HEK293 (cell line): ENCODE results near the gene RANBP1.

Experiments used
- CTCF ChIA-PET: fragments of 350-600 bp; formaldehyde crosslinking; extraction: SDS; loops from one replicate; lab custom pipeline; 2021; ENCODE audit warnings: antibody characterized with exemption; lab: Yijun Ruan, JAX
- POLR2A ChIA-PET: fragments of 300-600 bp; formaldehyde crosslinking; extraction: SDS; loops from one replicate; lab custom pipeline; 2020; ENCODE audit warnings: antibody characterized with exemption, inconsistent platforms; lab: Yijun Ruan, JAX
- H3K27ac ChIP-seq: fragments of 200-500 bp; sonication (Bioruptor generic); 2 replicates; pipeline ENCODE4 v1.5.1; 2014; ENCODE audit warnings: low read depth, low read length, control low read depth, inconsistent platforms; ENCODE audit errors: extremely low read depth
- H3K36me3 ChIP-seq, 2 experiments: fragments of 200-500 bp in 1 of 2; sonication (Bioruptor generic) in 1 of 2; 1 replicate in 1 of 2; 2 replicates in 1 of 2; pipeline ENCODE4 v1.5.1; 2014 to 2017; ENCODE audit warnings: inconsistent platforms in 2 of 2, low read length in 2 of 2; ENCODE audit not compliant: control insufficient read depth in 2 of 2, insufficient read depth in 1 of 2
- H3K4me1 ChIP-seq: fragments of 200-500 bp; sonication (Bioruptor generic); 2 replicates; pipeline ENCODE4 v1.5.1; 2014; ENCODE audit warnings: mild to moderate bottlenecking, low read length, inconsistent platforms; ENCODE audit not compliant: control insufficient read depth, insufficient read depth
- H3K4me3 ChIP-seq: 2 replicates; pipeline ENCODE4 v1.5.1; 2011; ENCODE audit warnings: low read depth, mild to moderate bottlenecking, control low read depth, low read length, moderate library complexity
- H3K9me3 ChIP-seq: fragments of 200-500 bp; sonication (Bioruptor generic); 2 replicates; pipeline ENCODE4 v1.5.1; 2014; ENCODE audit warnings: low read depth, low read length, inconsistent platforms; ENCODE audit not compliant: control insufficient read depth, insufficient read depth
- BCL11B ChIP-seq: fragments of 450-650 bp; formaldehyde crosslinking; IDR thresholded peaks from 2 replicates; pipeline ENCODE4 v1.5.1; 2016; ENCODE audit warnings: low read depth, missing biosample characterization, missing genetic modification characterization
- GLIS1 ChIP-seq: fragments of 450-650 bp; formaldehyde crosslinking; IDR thresholded peaks from 2 replicates; pipeline ENCODE4 v1.5.1; 2016; ENCODE audit warnings: missing biosample characterization, missing genetic modification characterization
- KLF17 ChIP-seq: fragments of 450-650 bp; formaldehyde crosslinking; IDR thresholded peaks from 2 replicates; pipeline ENCODE4 v1.5.1; 2016; ENCODE audit warnings: missing biosample characterization, missing genetic modification characterization
- REPIN1 ChIP-seq: fragments of 450-650 bp; formaldehyde crosslinking; IDR thresholded peaks from 2 replicates; pipeline ENCODE4 v1.5.1; 2017; ENCODE audit warnings: missing biosample characterization, missing genetic modification characterization, low read depth
- TRIM28 ChIP-seq: IDR thresholded peaks from 2 replicates; pipeline ENCODE4 v1.6.1; 2011; ENCODE audit warnings: low read length, control low read depth, borderline replicate concordance
- YY2 ChIP-seq: fragments of 450-650 bp; formaldehyde crosslinking; IDR thresholded peaks from 2 replicates; pipeline ENCODE4 v1.5.1; 2016; ENCODE audit warnings: missing biosample characterization, missing genetic modification characterization
- ZBTB17 ChIP-seq: fragments of 450-650 bp; formaldehyde crosslinking; IDR thresholded peaks from 2 replicates; pipeline ENCODE4 v1.5.1; 2016; ENCODE audit warnings: missing biosample characterization, missing genetic modification characterization
- ZBTB20 ChIP-seq: fragments of 450-650 bp; formaldehyde crosslinking; IDR thresholded peaks from 2 replicates; pipeline ENCODE4 v1.5.1; 2016; ENCODE audit warnings: missing biosample characterization, missing genetic modification characterization
- ZFP37 ChIP-seq: fragments of 450-650 bp; formaldehyde crosslinking; IDR thresholded peaks from 2 replicates; pipeline ENCODE4 v1.5.1; 2016; ENCODE audit warnings: missing biosample characterization, missing genetic modification characterization
- ZFP69B ChIP-seq: fragments of 450-650 bp; formaldehyde crosslinking; IDR thresholded peaks from 2 replicates; pipeline ENCODE4 v1.5.1; 2016; ENCODE audit warnings: missing biosample characterization, missing genetic modification characterization
- ZNF133 ChIP-seq: fragments of 450-650 bp; formaldehyde crosslinking; IDR thresholded peaks from 2 replicates; pipeline ENCODE4 v1.5.1; 2016; ENCODE audit warnings: missing biosample characterization, missing genetic modification characterization
- ZNF140 ChIP-seq: fragments of 450-650 bp; formaldehyde crosslinking; IDR thresholded peaks from 2 replicates; pipeline ENCODE4 v1.5.1; 2016; ENCODE audit warnings: missing biosample characterization, missing genetic modification characterization
- ZNF248 ChIP-seq: fragments of 450-650 bp; formaldehyde crosslinking; IDR thresholded peaks from 2 replicates; pipeline ENCODE4 v1.5.1; 2017; ENCODE audit warnings: missing biosample characterization, missing genetic modification characterization
- ZNF324 ChIP-seq: fragments of 450-650 bp; formaldehyde crosslinking; IDR thresholded peaks from 2 replicates; pipeline ENCODE4 v1.5.1; 2016; ENCODE audit warnings: missing biosample characterization, missing genetic modification characterization
- ZNF426 ChIP-seq: fragments of 450-650 bp; formaldehyde crosslinking; IDR thresholded peaks from 2 replicates; pipeline ENCODE4 v1.5.1; 2017; ENCODE audit warnings: missing biosample characterization, missing genetic modification characterization, mild to moderate bottlenecking, inconsistent platforms, moderate library complexity
- ZNF530 ChIP-seq: fragments of 450-650 bp; formaldehyde crosslinking; IDR thresholded peaks from 2 replicates; pipeline ENCODE4 v1.5.1; 2016; ENCODE audit warnings: low read depth, missing biosample characterization, missing genetic modification characterization
- ZNF549 ChIP-seq: fragments of 450-650 bp; IDR thresholded peaks from 2 replicates; pipeline ENCODE4 v1.5.1; 2018; ENCODE audit warnings: missing biosample characterization, missing genetic modification characterization, mild to moderate bottlenecking, inconsistent platforms, moderate library complexity
- ZNF561 ChIP-seq: fragments of 450-650 bp; IDR thresholded peaks from 2 replicates; pipeline ENCODE4 v1.5.1; 2018; ENCODE audit warnings: missing biosample characterization, missing genetic modification characterization, borderline replicate concordance
- ZNF664 ChIP-seq: fragments of 450-650 bp; formaldehyde crosslinking; IDR thresholded peaks from 2 replicates; pipeline ENCODE4 v1.5.1; 2016; ENCODE audit warnings: missing biosample characterization, missing genetic modification characterization
- ZNF768 ChIP-seq: fragments of 450-650 bp; formaldehyde crosslinking; IDR thresholded peaks from 2 replicates; pipeline ENCODE4 v1.5.1; 2018; ENCODE audit warnings: missing biosample characterization, mild to moderate bottlenecking, missing genetic modification characterization
- ZNF791 ChIP-seq: fragments of 450-650 bp; formaldehyde crosslinking; IDR thresholded peaks from 2 replicates; pipeline ENCODE4 v1.5.1; 2016; ENCODE audit warnings: missing biosample characterization, missing genetic modification characterization
- ZNF837 ChIP-seq: fragments of 450-650 bp; formaldehyde crosslinking; IDR thresholded peaks from 2 replicates; pipeline ENCODE4 v1.5.1; 2016; ENCODE audit warnings: missing biosample characterization, missing genetic modification characterization
- TF ChIP-seq, protein P1 (sequence below): fragments of 450-650 bp; formaldehyde crosslinking; IDR thresholded peaks from 2 replicates; pipeline ENCODE4 v1.5.1; 2016; ENCODE audit warnings: missing biosample characterization, missing genetic modification characterization, low read depth
- TF ChIP-seq, protein P2 (sequence below): fragments of 450-650 bp; formaldehyde crosslinking; IDR thresholded peaks from 2 replicates; pipeline ENCODE4 v1.5.1; 2016; ENCODE audit warnings: missing biosample characterization, missing genetic modification characterization

RANBP1 gene

DNA sequence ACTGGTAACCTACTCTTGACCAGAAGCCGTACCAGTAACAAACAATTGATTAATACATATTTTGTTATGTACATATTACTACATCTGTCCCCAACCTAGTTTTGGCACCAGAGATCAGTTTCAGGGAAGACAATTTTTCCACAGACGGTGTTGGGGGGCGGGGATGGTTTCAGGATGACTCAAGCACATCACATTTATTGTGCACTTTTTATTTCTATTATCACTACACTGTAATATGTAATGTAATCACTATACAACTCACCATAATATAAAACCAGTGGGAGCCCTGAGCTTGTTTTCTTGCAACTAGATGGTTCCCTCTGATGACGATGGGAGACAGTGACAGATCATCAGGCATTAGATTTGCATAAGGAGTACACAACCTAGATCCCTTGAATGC, 20.4 kb upstream of the RANBP1 start:
- Histone ChIP-seq H3K9me3 (no peaks in the 10 kb centered on the region), H3K4me3 (no peak overlapping the region), H3K4me1 (no peaks in the 10 kb centered on the region), H3K36me3 (peaks cover 63 to 99% of the 10 kb centered on the region in 2 experiments), H3K27ac (no peak overlapping the region)
- ChIA-PET POLR2A (interaction anchor here (1.3 kb wide), 1 partner anchor 22 kb away, joined by 4 read pairs; the partner anchor contains the start of gene TRMT2A), CTCF (interaction anchor here (1.0 to 3.0 kb wide), 4 partner anchors 10 to 16 kb away, joined by 3 to 11 read pairs (median 4); no protein-coding TSS in a partner anchor)
- TF ChIP-seq ZNF426 (tag by site-specific recombination) (no peak), REPIN1 (tag by site-specific recombination) (no peak), ZNF837 (tag by site-specific recombination) (no peak), ZFP37 (no peak), KLF17 (no peak)

DNA sequence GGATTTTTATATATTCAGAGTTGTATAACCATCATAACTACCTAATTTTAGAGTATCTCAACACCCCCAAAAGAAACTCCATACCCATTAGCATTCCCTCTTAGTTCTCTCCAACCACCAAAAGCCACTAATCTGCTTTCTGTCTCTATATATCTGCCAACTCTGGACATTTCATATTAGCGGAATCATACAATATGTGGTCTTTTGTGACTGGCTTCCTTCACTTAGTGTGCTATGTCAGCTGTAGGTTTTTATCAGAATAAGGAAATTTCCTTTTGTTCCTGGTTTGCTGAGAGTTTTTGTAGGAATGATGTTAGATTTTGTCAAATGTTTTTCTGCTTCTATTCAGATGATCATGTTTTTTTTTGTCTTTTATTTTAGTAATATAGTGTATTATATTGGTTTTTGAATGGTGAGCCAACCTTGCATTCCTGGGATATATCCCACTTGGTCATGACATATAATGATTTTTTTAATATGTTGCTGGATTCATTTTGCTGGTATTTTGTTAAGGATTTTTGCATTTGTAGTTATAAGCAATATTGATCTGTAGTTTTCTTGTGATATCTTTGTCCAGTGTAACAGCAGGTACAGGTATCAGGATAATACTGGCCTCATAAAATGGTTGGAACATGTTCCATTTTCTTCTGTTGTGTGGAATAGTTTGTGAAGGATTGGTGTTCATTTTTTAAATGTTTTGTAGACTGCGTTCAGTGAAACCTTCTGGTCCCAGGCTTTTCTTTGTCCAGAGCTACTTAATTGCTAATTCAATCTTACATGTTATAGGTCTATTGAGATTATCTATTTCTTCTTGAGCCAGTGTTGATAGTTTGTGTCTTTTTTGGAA, 19.1 kb upstream of the RANBP1 start:
- Histone ChIP-seq H3K27ac (no peak overlapping the region), H3K4me1 (no peaks in the 10 kb centered on the region), H3K4me3 (no peak overlapping the region), H3K9me3 (no peaks in the 10 kb centered on the region), H3K36me3 (peaks cover 57 to 99% of the 10 kb centered on the region in 2 experiments)
- CTCF ChIA-PET: interaction anchor here (0.7 to 3.0 kb wide), 6 partner anchors 11 to 127 kb away, joined by 3 to 11 read pairs (median 3); no protein-coding TSS in a partner anchor
- POLR2A ChIA-PET: interaction anchor here (1.3 kb wide), 1 partner anchor 15 kb away, joined by 3 read pairs; no protein-coding TSS in a partner anchor
- TF ChIP-seq, protein P1, sequence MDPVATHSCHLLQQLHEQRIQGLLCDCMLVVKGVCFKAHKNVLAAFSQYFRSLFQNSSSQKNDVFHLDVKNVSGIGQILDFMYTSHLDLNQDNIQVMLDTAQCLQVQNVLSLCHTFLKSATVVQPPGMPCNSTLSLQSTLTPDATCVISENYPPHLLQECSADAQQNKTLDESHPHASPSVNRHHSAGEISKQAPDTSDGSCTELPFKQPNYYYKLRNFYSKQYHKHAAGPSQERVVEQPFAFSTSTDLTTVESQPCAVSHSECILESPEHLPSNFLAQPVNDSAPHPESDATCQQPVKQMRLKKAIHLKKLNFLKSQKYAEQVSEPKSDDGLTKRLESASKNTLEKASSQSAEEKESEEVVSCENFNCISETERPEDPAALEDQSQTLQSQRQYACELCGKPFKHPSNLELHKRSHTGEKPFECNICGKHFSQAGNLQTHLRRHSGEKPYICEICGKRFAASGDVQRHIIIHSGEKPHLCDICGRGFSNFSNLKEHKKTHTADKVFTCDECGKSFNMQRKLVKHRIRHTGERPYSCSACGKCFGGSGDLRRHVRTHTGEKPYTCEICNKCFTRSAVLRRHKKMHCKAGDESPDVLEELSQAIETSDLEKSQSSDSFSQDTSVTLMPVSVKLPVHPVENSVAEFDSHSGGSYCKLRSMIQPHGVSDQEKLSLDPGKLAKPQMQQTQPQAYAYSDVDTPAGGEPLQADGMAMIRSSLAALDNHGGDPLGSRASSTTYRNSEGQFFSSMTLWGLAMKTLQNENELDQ (tag by site-specific recombination): no peak
- TF ChIP-seq, protein P2, sequence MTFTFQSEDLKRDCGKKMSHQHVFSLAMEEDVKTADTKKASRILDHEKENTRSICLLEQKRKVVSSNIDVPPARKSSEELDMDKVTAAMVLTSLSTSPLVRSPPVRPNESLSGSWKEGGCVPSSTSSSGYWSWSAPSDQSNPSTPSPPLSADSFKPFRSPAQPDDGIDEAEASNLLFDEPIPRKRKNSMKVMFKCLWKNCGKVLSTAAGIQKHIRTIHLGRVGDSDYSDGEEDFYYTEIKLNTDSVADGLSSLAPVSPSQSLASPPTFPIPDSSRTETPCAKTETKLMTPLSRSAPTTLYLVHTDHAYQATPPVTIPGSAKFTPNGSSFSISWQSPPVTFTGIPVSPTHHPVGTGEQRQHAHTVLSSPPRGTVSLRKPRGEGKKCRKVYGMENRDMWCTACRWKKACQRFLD (tag by site-specific recombination): no peak
- TF ChIP-seq ZNF791 (tag by site-specific recombination) (no peak), ZNF140 (tag by site-specific recombination) (no peak), ZNF248 (tag by site-specific recombination) (no peak), TRIM28 (no peak), ZNF561 (tag by site-specific recombination) (no peak), ZNF664 (tag by site-specific recombination) (no peak), ZFP69B (tag by site-specific recombination) (no peak), ZNF768 (tag by site-specific recombination) (no peak)

DNA sequence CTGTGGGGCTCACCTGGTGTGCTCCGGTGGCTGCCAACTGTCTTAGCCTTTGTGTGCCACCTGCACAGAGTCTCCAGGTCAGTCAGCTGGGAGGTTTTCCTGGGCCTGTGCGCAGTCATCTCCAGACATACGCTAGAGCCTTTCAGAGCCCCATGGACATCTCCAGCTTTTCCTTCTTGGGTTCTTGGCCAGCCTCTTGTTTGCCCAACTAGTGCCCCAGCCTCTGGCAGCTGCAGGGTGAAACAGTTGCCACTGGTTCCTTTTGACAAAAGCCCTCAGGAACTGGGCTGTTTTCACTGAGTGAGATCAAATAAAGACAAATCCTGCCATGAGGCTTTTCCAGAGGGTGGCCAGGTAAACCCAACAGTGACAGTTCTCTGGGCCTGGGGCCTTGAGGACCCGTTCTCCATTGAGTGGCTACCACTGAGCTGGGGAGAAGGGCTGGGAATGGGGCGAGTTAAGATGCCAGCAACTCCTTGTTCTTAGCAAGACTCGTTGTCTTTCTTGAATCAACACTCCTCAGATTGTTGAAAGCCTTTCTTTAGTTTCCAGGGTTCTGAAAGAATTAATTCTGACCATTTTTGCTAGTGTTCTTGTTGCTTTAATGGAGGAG, 16.7 kb upstream of the RANBP1 start:
- H3K4me1 ChIP-seq: no peaks in the 10 kb centered on the region
- ChIA-PET CTCF (no interaction called here), POLR2A (no interaction called here)
- H3K4me3 ChIP-seq: no peak overlapping the region
- TF ChIP-seq ZNF530 (tag by site-specific recombination) (no peak), GLIS1 (tag by site-specific recombination) (no peak), YY2 (tag by site-specific recombination) (no peak), BCL11B (tag by site-specific recombination) (no peak), ZBTB20 (tag by site-specific recombination) (no peak), ZBTB17 (no peak), ZNF133 (tag by site-specific recombination) (no peak), ZNF549 (tag by site-specific recombination) (no peak), ZNF324 (no peak)
- H3K27ac ChIP-seq: no peak overlapping the region
- peaks cover 58 to 98% of the 10 kb centered on the region in 2 experiments for H3K36me3 ChIP-seq
- H3K9me3 ChIP-seq: no peaks in the 10 kb centered on the region
